Measurements from ENCODE around the gene CDKN1B.

The CDKN1B gene

GRCh38 chr12:12723149-12723680 lies 6.0 kb downstream of the CDKN1B start:
- TF ChIP-seq MAX (IDR thresholded peaks at IDR 0.05), result no peak
- no peak for TF ChIP-seq EGR1 (IDR thresholded peaks at IDR 0.05)
- TF ChIP-seq YY1 (IDR thresholded peaks at IDR 0.05; ENCODE audit: low read depth), result no peak
- no peak for TF ChIP-seq TAF1 (IDR thresholded peaks at IDR 0.05; ENCODE audit: low read depth)
- no peak for TF ChIP-seq TEAD4 (IDR thresholded peaks at IDR 0.05)
- no peak for TF ChIP-seq EP300 (IDR thresholded peaks at IDR 0.05; ENCODE audit: borderline replicate concordance)
- no peak for TF ChIP-seq CREB1 (IDR thresholded peaks at IDR 0.05; ENCODE audit: low read depth)
- TF ChIP-seq REST (IDR thresholded peaks at IDR 0.05; ENCODE audit: low read depth), result no peak
- no peak for TF ChIP-seq FOXM1 (IDR thresholded peaks at IDR 0.05; ENCODE audit: borderline replicate concordance, low read depth)
- no peak for TF ChIP-seq ZBTB7A (IDR thresholded peaks at IDR 0.05; ENCODE audit: low read depth)
- TF ChIP-seq CEBPB (IDR thresholded peaks at IDR 0.05), result no peak
- no peak for TF ChIP-seq TCF12 (IDR thresholded peaks at IDR 0.05; ENCODE audit: low read depth)
- TF ChIP-seq NFIC (IDR thresholded peaks at IDR 0.05), result no peak

GRCh38 chr12:12723681-12724420 lies 6.7 kb downstream of the CDKN1B start:
- TF ChIP-seq USF1 (IDR thresholded peaks at IDR 0.05) (no peak), EP300 (IDR thresholded peaks at IDR 0.05; ENCODE audit: borderline replicate concordance) (no peak; the same call in 1 of the 2 replicates), TCF12 (IDR thresholded peaks at IDR 0.05; ENCODE audit: low read depth) (no peak), TEAD4 (IDR thresholded peaks at IDR 0.05) (peak; percentile 33; the same call in 1 of the 2 replicates), CEBPB (IDR thresholded peaks at IDR 0.05) (no peak), TAF1 (IDR thresholded peaks at IDR 0.05; ENCODE audit: low read depth) (peak; percentile 7; the same call in 1 of the 2 replicates), MAX (IDR thresholded peaks at IDR 0.05) (peak; percentile 41; the same call in 1 of the 2 replicates), RAD21 (IDR thresholded peaks at IDR 0.05; ENCODE audit: low read depth) (no peak), EGR1 (IDR thresholded peaks at IDR 0.05) (0 out of 2 replicates have a peak, but pooled peaks have one; percentile 9), NFIC (IDR thresholded peaks at IDR 0.05) (no peak), ZBTB7A (IDR thresholded peaks at IDR 0.05; ENCODE audit: low read depth) (no peak; the same call in 1 of the 2 replicates), CREB1 (IDR thresholded peaks at IDR 0.05; ENCODE audit: low read depth) (no peak), FOXM1 (IDR thresholded peaks at IDR 0.05; ENCODE audit: borderline replicate concordance, low read depth) (0 out of 2 replicates have a peak, but pooled peaks have one; percentile 1), YY1 (IDR thresholded peaks at IDR 0.05; ENCODE audit: low read depth) (peak; percentile 21; the same call in 1 of the 2 replicates), REST (IDR thresholded peaks at IDR 0.05; ENCODE audit: low read depth) (no peak)

- TF ChIP-seq ZBTB7A (IDR thresholded peaks at IDR 0.05; ENCODE audit: low read depth) (peak; percentile 93), RAD21 (IDR thresholded peaks at IDR 0.05; ENCODE audit: low read depth) (no peak), FOXM1 (IDR thresholded peaks at IDR 0.05; ENCODE audit: borderline replicate concordance, low read depth) (0 out of 2 replicates have a peak, but pooled peaks have one; percentile 17), EGR1 (IDR thresholded peaks at IDR 0.05) (peak; percentile 27), YY1 (IDR thresholded peaks at IDR 0.05; ENCODE audit: low read depth) (no peak)
Observed at GRCh38 chr12:12724421-12725085, 7.4 kb downstream of the CDKN1B start.

GRCh38 chr12:12725086-12725955 lies 8.2 kb downstream of the CDKN1B start:
- TF ChIP-seq ZBTB7A (IDR thresholded peaks at IDR 0.05; ENCODE audit: low read depth) (no peak; the same call in 1 of the 2 replicates), REST (IDR thresholded peaks at IDR 0.05; ENCODE audit: low read depth) (no peak), TEAD4 (IDR thresholded peaks at IDR 0.05) (peak; percentile 51; the same call in 1 of the 2 replicates), NFIC (IDR thresholded peaks at IDR 0.05) (no peak), CEBPB (IDR thresholded peaks at IDR 0.05) (peak; percentile 90), CREB1 (IDR thresholded peaks at IDR 0.05; ENCODE audit: low read depth) (no peak; the same call in none of the 2 replicates), TAF1 (IDR thresholded peaks at IDR 0.05; ENCODE audit: low read depth) (peak; percentile 50), MAX (IDR thresholded peaks at IDR 0.05) (peak; percentile 70), FOXM1 (IDR thresholded peaks at IDR 0.05; ENCODE audit: borderline replicate concordance, low read depth) (peak; percentile 97), EP300 (IDR thresholded peaks at IDR 0.05; ENCODE audit: borderline replicate concordance) (peak; percentile 35; the same call in 1 of the 2 replicates), TCF12 (IDR thresholded peaks at IDR 0.05; ENCODE audit: low read depth) (peak; percentile 38), YY1 (IDR thresholded peaks at IDR 0.05; ENCODE audit: low read depth) (peak; percentile 88), USF1 (IDR thresholded peaks at IDR 0.05) (peak; percentile 4; the same call in 1 of the 2 replicates), EGR1 (IDR thresholded peaks at IDR 0.05) (peak; percentile 66; the same call in 1 of the 2 replicates), RAD21 (IDR thresholded peaks at IDR 0.05; ENCODE audit: low read depth) (no peak)
